ENCODE measurements around the gene TCOF1.

DNA sequence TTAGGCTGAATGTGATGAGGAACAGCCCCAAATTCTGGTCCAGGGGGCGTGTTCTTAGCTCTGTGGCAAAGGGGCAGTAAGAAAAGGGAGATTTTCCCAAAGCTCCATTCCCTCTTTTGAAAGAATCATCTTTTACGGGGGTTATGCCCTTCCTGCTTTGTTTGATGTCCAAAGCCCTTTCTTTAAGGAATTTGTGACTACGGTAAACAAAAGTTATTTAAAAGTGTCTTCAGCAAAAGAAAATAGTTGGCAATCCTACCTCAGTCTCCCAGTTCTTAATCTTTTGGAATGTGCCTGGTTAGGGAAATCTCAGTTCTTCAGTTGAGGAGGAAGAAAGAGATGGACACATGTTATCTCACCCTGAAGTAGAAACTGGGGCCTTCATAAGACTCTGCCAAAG lies 30.4 kb upstream of the TCOF1 start:
- TF ChIP-seq YY1 (IDR thresholded peaks at IDR 0.05; ENCODE audit: low read depth) (no peak), TAF1 (IDR thresholded peaks at IDR 0.05; ENCODE audit: low read depth) (no peak), TCF12 (IDR thresholded peaks at IDR 0.05; ENCODE audit: low read depth) (no peak), NFIC (IDR thresholded peaks at IDR 0.05) (no peak), EGR1 (IDR thresholded peaks at IDR 0.05) (no peak), EP300 (IDR thresholded peaks at IDR 0.05; ENCODE audit: borderline replicate concordance) (no peak), TEAD4 (IDR thresholded peaks at IDR 0.05) (no peak)
- TF ChIP-seq, protein P1, sequence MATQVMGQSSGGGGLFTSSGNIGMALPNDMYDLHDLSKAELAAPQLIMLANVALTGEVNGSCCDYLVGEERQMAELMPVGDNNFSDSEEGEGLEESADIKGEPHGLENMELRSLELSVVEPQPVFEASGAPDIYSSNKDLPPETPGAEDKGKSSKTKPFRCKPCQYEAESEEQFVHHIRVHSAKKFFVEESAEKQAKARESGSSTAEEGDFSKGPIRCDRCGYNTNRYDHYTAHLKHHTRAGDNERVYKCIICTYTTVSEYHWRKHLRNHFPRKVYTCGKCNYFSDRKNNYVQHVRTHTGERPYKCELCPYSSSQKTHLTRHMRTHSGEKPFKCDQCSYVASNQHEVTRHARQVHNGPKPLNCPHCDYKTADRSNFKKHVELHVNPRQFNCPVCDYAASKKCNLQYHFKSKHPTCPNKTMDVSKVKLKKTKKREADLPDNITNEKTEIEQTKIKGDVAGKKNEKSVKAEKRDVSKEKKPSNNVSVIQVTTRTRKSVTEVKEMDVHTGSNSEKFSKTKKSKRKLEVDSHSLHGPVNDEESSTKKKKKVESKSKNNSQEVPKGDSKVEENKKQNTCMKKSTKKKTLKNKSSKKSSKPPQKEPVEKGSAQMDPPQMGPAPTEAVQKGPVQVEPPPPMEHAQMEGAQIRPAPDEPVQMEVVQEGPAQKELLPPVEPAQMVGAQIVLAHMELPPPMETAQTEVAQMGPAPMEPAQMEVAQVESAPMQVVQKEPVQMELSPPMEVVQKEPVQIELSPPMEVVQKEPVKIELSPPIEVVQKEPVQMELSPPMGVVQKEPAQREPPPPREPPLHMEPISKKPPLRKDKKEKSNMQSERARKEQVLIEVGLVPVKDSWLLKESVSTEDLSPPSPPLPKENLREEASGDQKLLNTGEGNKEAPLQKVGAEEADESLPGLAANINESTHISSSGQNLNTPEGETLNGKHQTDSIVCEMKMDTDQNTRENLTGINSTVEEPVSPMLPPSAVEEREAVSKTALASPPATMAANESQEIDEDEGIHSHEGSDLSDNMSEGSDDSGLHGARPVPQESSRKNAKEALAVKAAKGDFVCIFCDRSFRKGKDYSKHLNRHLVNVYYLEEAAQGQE (IDR thresholded peaks at IDR 0.05; ENCODE audit: low read depth): no peak
- TF ChIP-seq, protein P2, sequence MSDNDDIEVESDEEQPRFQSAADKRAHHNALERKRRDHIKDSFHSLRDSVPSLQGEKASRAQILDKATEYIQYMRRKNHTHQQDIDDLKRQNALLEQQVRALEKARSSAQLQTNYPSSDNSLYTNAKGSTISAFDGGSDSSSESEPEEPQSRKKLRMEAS (IDR thresholded peaks at IDR 0.05): no peak
- TF ChIP-seq, protein P3, sequence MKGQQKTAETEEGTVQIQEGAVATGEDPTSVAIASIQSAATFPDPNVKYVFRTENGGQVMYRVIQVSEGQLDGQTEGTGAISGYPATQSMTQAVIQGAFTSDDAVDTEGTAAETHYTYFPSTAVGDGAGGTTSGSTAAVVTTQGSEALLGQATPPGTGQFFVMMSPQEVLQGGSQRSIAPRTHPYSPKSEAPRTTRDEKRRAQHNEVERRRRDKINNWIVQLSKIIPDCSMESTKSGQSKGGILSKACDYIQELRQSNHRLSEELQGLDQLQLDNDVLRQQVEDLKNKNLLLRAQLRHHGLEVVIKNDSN (IDR thresholded peaks at IDR 0.05): no peak
